K562 (cell line): ENCODE results near the gene HSPA8. TPM values are rescaled to one million over a fixed set of nuclear protein-coding genes. Genes with fewer than 3 reads are reported as not detected.

ENCODE experiments used
- ARHGAP35 ChIP-seq: fragments of 450-650 bp; IDR thresholded peaks from 2 replicates; pipeline ENCODE4 v1.6.1; 2018; ENCODE audit not compliant: partially characterized antibody
- ARID3B ChIP-seq: fragments of 250-450 bp; sonication (Bioruptor Pico); IDR thresholded peaks from 2 replicates; pipeline ENCODE4 v1.4.0; 2020; ENCODE audit warnings: borderline replicate concordance
- BCLAF1 ChIP-seq, 2 experiments: fragments of 450-650 bp in 1 of 2; IDR thresholded peaks; 2 replicates each; pipeline ENCODE4 v1.6.1; 2011 to 2017; ENCODE audit warnings: low read depth in 2 of 2, antibody characterized with exemption in 1 of 2, borderline replicate concordance in 1 of 2, low read length in 1 of 2, mild to moderate bottlenecking in 1 of 2, mixed read lengths in 1 of 2; ENCODE audit not compliant: control insufficient read depth in 1 of 2
- CBFA2T2 ChIP-seq: fragments of 450-650 bp; conservative IDR thresholded peaks from 2 replicates; pipeline ENCODE4 v1.6.1; 2017; ENCODE audit warnings: mild to moderate bottlenecking
- EWSR1 ChIP-seq: fragments of 450-650 bp; IDR thresholded peaks from 2 replicates; pipeline ENCODE4 v1.6.1; 2018; ENCODE audit warnings: borderline replicate concordance, mild to moderate bottlenecking, low read depth, moderate library complexity; ENCODE audit not compliant: partially characterized antibody
- FOXA3 ChIP-seq, 2 experiments: fragments of 450-650 bp in 1 of 2; sonication (generic) in 1 of 2; formaldehyde crosslinking; IDR thresholded peaks in 1 of 2; conservative IDR thresholded peaks in 1 of 2; 2 replicates each; pipeline versions ENCODE4 v1.4.0 to v1.8.0; 2020 to 2022; ENCODE audit warnings: mild to moderate bottlenecking in 2 of 2, missing genetic modification reagents in 1 of 2
- GATA2 ChIP-seq: sonication (generic); formaldehyde crosslinking; IDR thresholded peaks from 2 replicates; pipeline ENCODE4 v1.4.0; 2020; ENCODE audit warnings: mild to moderate bottlenecking, missing genetic modification reagents
- HDAC6 ChIP-seq: IDR thresholded peaks from 2 replicates; pipeline ENCODE4 v1.6.1; 2012; ENCODE audit warnings: low read depth, mild to moderate bottlenecking, control low read depth, inconsistent platforms, low read length, moderate library complexity
- HNRNPL ChIP-seq: fragments of 200-400 bp; formaldehyde crosslinking; IDR thresholded peaks from 2 replicates; pipeline ENCODE4 v1.6.1; 2017; ENCODE audit warnings: low read depth, mild to moderate bottlenecking, low read length
- ILK ChIP-seq: fragments of 450-650 bp; IDR thresholded peaks from 2 replicates; pipeline ENCODE4 v1.6.1; 2016; ENCODE audit warnings: missing genetic modification characterization, low read depth, mild to moderate bottlenecking, missing compliant biosample characterization, moderate library complexity, borderline replicate concordance
- JUND ChIP-seq, 2 experiments: IDR thresholded peaks; 2 replicates in 1 of 2; 3 replicates in 1 of 2; pipeline ENCODE4 v1.6.1; 2011; ENCODE audit warnings: borderline replicate concordance in 2 of 2, low read depth in 2 of 2, low read length in 2 of 2, improper control_type of control experiment in 1 of 2, missing biosample characterization in 1 of 2, missing genetic modification characterization in 1 of 2, missing genetic modification reagents in 1 of 2
- KLF1 ChIP-seq: fragments of 450-650 bp; IDR thresholded peaks from 2 replicates; pipeline ENCODE4 v1.6.1; 2016; ENCODE audit warnings: missing genetic modification characterization, missing compliant biosample characterization
- NFXL1 ChIP-seq: fragments of 450-650 bp; formaldehyde crosslinking; IDR thresholded peaks from 2 replicates; pipeline ENCODE4 v1.4.0; 2021; ENCODE audit warnings: mild to moderate bottlenecking
- RBM15 ChIP-seq: fragments of 200-400 bp; formaldehyde crosslinking; IDR thresholded peaks from 2 replicates; pipeline ENCODE4 v1.6.1; 2018; ENCODE audit warnings: mild to moderate bottlenecking, low read length, moderate library complexity; ENCODE audit not compliant: insufficient read depth
- SMARCA4 ChIP-seq: fragments of 450-650 bp; IDR thresholded peaks from 2 replicates; pipeline ENCODE4 v1.6.1; 2016
- SOX6 ChIP-seq: fragments of 450-650 bp; IDR thresholded peaks from 2 replicates; pipeline ENCODE4 v1.6.1; 2014; ENCODE audit warnings: mild to moderate bottlenecking
- TSC22D4 ChIP-seq: fragments of 450-650 bp; IDR thresholded peaks from 2 replicates; pipeline ENCODE4 v1.6.1; 2016; ENCODE audit warnings: missing genetic modification characterization, missing biosample characterization, control low read depth
- U2AF2 ChIP-seq: fragments of 200-400 bp; formaldehyde crosslinking; optimal IDR thresholded peaks from 2 replicates; pipeline ENCODE3; 2017; ENCODE audit warnings: low read depth, mild to moderate bottlenecking, low read length
- XRCC3 ChIP-seq: fragments of 450-650 bp; IDR thresholded peaks from 2 replicates; pipeline ENCODE4 v1.6.1; 2017; ENCODE audit warnings: mild to moderate bottlenecking, moderate library complexity
- ZKSCAN3 ChIP-seq: fragments of 250-450 bp; sonication (Bioruptor Pico); IDR thresholded peaks from 2 replicates; pipeline ENCODE4 v1.4.0; 2020
- ZNF280A ChIP-seq: fragments of 450-650 bp; IDR thresholded peaks from 2 replicates; pipeline ENCODE4 v1.6.1; 2018; ENCODE audit warnings: mild to moderate bottlenecking, low read depth; ENCODE audit not compliant: partially characterized antibody
- ZNF449 ChIP-seq: fragments of 250-450 bp; sonication (Bioruptor Pico); IDR thresholded peaks from 2 replicates; pipeline ENCODE4 v1.8.0; 2022; ENCODE audit warnings: moderate library complexity, mild to moderate bottlenecking, inconsistent platforms
- polyA plus RNA-seq, 8 experiments: library from polyadenylated mRNA; depleted of rRNA in 4 of 8; stranded (reverse) in 5 of 8; unstranded in 3 of 8; fragments of >200 nt; fragmentation: Nextera tagmentation in 2 of 8; fragmentation: Illumina TruSeq in 1 of 8; extraction: Ambion mirVana in 2 of 8; extraction: Trizol in 1 of 8; gene quantifications; 2 replicates each; pipeline versions ENCODE4 v1.2.1 to v1.2.3, GENCODE V29; 2011 to 2014; ENCODE audit warnings: inconsistent platforms in 1 of 8, missing spikeins in 1 of 8
- total RNA-seq, 7 experiments: library from RNA; depleted of rRNA in 6 of 7; stranded (reverse); fragments of >200 nt in 6 of 7; fragmentation: Illumina TruSeq in 2 of 7; extraction: Trizol in 2 of 7; gene quantifications; 2 replicates each; pipeline versions ENCODE4 v1.2.1 to v1.2.3, GENCODE V29; 2011 to 2021; ENCODE audit warnings: low replicate concordance in 1 of 7

Gene HSPA8
- total and polyA plus RNA-seq, 9 of the 15 experiments (the other 6 are each of a cell fraction or from before 2014, with no cell fraction given) = 1,250 to 3,966 (median 2,773) TPM

- TF ChIP-seq ZNF280A (no peak), BCLAF1 (IDR thresholded peaks at IDR 0.05; ENCODE audit: borderline replicate concordance in 1 of 2, control insufficient read depth in 1 of 2, low read depth in 2 of 2, low read length in 1 of 2) (no peak), HDAC6 (no peak), U2AF2 (no peak), TSC22D4 (tag) (no peak), ARID3B (no peak), RBM15 (no peak), KLF1 (tag) (no peak), ILK (no peak), SOX6 (0 out of 2 replicates have a peak, but pooled peaks have one; percentile 34), SMARCA4 (peak; percentile 68), ZKSCAN3 (CRISPR knock-in tag) (no peak), JUND (IDR thresholded peaks at IDR 0.05; ENCODE audit: borderline replicate concordance, low read depth, low read length) (peak; percentile 99), JUND (tag; IDR thresholded peaks at IDR 0.05; ENCODE audit: borderline replicate concordance, low read depth, low read length) (peak; percentile 100), NFXL1 (CRISPR knock-in tag) (no peak), EWSR1 (no peak), GATA2 (CRISPR knock-in tag) (no peak), CBFA2T2 (no peak), HNRNPL (no peak), XRCC3 (no peak), FOXA3 (CRISPR knock-in tag; conservative IDR thresholded peaks at IDR 0.05 in 1 of 2, IDR thresholded peaks at IDR 0.05 in 1 of 2) (no peak), ARHGAP35 (no peak), ZNF449 (CRISPR knock-in tag) (no peak)
Observed at GRCh38 chr11:123083623-123084029, 21.7 kb upstream of the HSPA8 start (continued).
